Measurements from ENCODE around the gene SNTA1. TPM values are rescaled to one million over a fixed set of nuclear protein-coding genes. Genes with fewer than 3 reads are reported as not detected.

Gene SNTA1
- polyA plus RNA-seq, 3 donors: 0.56 to 0.93 (median 0.63) TPM

DNA sequence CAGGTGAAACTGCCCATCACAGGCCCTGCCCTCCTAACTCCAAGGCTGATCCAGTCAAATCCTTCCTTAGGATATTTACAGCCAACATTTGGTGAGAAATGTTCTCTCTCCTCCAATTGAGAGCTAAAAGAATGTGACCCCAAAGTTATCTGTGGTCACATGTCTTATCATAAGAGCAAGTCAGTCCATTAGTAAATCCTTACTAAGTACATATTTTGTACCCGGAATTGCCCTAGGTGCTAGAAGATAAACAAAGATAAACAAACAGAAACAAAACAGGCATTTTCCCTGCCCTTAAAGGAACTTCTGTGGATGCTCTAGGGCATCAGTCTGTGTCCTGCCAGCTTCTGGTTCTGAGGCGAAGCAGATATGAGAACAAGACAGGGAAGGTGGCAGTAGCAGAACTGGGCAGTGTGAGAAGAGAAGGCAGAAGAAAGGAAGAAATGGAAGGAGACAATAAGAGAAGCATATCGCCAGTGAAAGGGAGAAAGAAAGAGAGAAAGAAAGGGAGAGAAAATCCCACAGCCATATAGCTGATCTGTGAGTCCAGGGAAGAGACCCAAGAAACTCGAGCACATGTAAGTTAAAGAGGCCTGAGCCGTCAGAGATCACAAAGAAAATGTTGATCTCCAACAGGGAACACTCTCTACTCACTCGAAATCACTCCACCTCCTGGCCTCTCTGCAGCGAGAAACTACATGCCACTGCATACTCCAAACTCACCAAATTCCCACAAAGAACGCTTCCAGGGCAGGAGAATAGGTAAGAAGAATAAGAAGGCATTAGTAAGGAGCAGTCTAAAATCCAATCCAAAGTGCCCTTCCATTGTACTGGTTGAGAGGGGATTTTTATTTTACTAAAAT, 83.9 kb downstream of the SNTA1 start:
- Histone ChIP-seq H3K9me3 (replicated peaks in 1 of 2; ENCODE audit: control insufficient read depth in 1 of 2, insufficient read depth in 1 of 2, low read length in 2 of 2) (no peaks in the 10 kb centered on the region), H4K20me1 (ENCODE audit: insufficient read depth, low read length) (no peaks in the 10 kb centered on the region), H3K9ac (ENCODE audit: insufficient read depth, low read length, poor library complexity, severe bottlenecking) (no peak overlapping the region), H3K36me3 (replicated peaks in 1 of 2; ENCODE audit: control insufficient read depth in 1 of 2, insufficient read depth in 2 of 2, low read length in 2 of 2) (peaks cover 54 to 96% of the 10 kb centered on the region in 2 donors), H3K27me3 (ENCODE audit: control insufficient read depth in 2 of 2, insufficient read depth in 2 of 2, low read length in 2 of 2) (no peaks in the 10 kb centered on the region), H3K27ac (ENCODE audit: low read depth in 1 of 2, low read length in 2 of 2) (no peak overlapping the region), H3K4me2 (replicated peaks; ENCODE audit: extremely low read depth, low read length, poor library complexity, severe bottlenecking) (no peak overlapping the region), H2AFZ (ENCODE audit: insufficient read depth, low read depth, low read length, poor library complexity, severe bottlenecking) (no peak overlapping the region), H3K79me2 (ENCODE audit: insufficient read depth, low read length) (no peaks in the 10 kb centered on the region), H3K4me3 (replicated peaks in 1 of 3; ENCODE audit: low read depth in 2 of 3, low read length in 3 of 3) (no peak overlapping the region), H3K4me1 (ENCODE audit: control insufficient read depth in 1 of 2, insufficient read depth in 2 of 2, low read length in 2 of 2) (no peaks in the 10 kb centered on the region)
- intact Hi-C loops (cut with micrococcal nuclease): no loop called here
- Mint-ChIP-seq H3K4me3 (no peak overlapping the region), H3K27me3 (ENCODE audit: low read depth in 3 of 3) (no peaks in the 10 kb centered on the region), H3K4me1 (no peaks in the 10 kb centered on the region), H3K36me3 (peaks cover 78 to 95% of the 10 kb centered on the region in 2 donors), H3K27ac (peak overlapping the region in 2 of 7 donors; percentile 5 to 16), H3K9me3 (no peaks in the 10 kb centered on the region)
- 100% methylated on average over 1 of the region's 8 CpGs for WGBS (ENCODE audit: insufficient coverage)
- TF ChIP-seq CTCF (IDR thresholded peaks at IDR 0.05): no peak
- DNase-seq: no peak

Other genes with a start within 250 kb of the SNTA1 start
- gene BPIFA3, start 226.4 kb downstream of the SNTA1 start, polyA plus RNA-seq: not detected
- gene BPIFA1, start 207.8 kb downstream of the SNTA1 start, polyA plus RNA-seq: not detected
- gene BPIFB1, start 160.5 kb downstream of the SNTA1 start, polyA plus RNA-seq: not detected
- gene CDK5RAP1, start 42.2 kb downstream of the SNTA1 start, polyA plus RNA-seq: 10 to 100 TPM; 24.4 to 65.0 (median 25.5) TPM
- gene CBFA2T2, start 46.3 kb upstream of the SNTA1 start, polyA plus RNA-seq: 1 to 10 TPM; 1.7 to 9.7 (median 4.9) TPM
- gene C20orf144, start 218.6 kb upstream of the SNTA1 start, polyA plus RNA-seq: under 1 TPM in 1 of 3 donors, not detected in 2; 0.13 TPM
- 1 to 10 TPM in 2 of 3 donors, under 1 TPM in 1; 0.31 to 1.2 (median 1.1) TPM for gene ACTL10, start 223.2 kb upstream of the SNTA1 start, polyA plus RNA-seq
- gene NECAB3, start 230.7 kb upstream of the SNTA1 start, polyA plus RNA-seq: 10 to 100 TPM in 1 of 3 donors, 1 to 10 TPM in 2; 1.3 to 12.8 (median 1.8) TPM
- gene E2F1, start 242.6 kb upstream of the SNTA1 start, polyA plus RNA-seq: 1 to 10 TPM in 1 of 3 donors, under 1 TPM in 1, not detected in 1; 0.17 to 1.1 TPM

All from CD14-positive monocyte (primary cell).